NCI-H526 (cell line): ENCODE results near the gene CCR1.
"Not testable (repeated sequence)": the region's sequence is repeated elsewhere in the genome, so short reads cannot be mapped to it uniquely, and the experiment has no call there.

ENCODE experiments used
- DNase-seq, 2 experiments: peaks; one replicate each; lab custom pipeline; 2025; lab: John Stamatoyannopoulos, UW

The CCR1 gene

GRCh38 chr3:46212101-46212500 lies 4.0 kb upstream of the CCR1 start:
- DNase-seq: no peak

GRCh38 chr3:46209746-46210470 lies 1.8 kb upstream of the CCR1 start:
- no peak for DNase-seq

GRCh38 chr3:46209053-46209452 lies 940 bp upstream of the CCR1 start:
- no peak for DNase-seq

- DNase-seq: not testable (repeated sequence)
Observed at GRCh38 chr3:46207514-46207913, 599 bp downstream of the CCR1 start.

- peak in 1 of 2 experiments; percentile 35 for DNase-seq
Observed at GRCh38 chr3:46206282-46207015, 1.7 kb downstream of the CCR1 start.

GRCh38 chr3:46205286-46205960 lies 2.7 kb downstream of the CCR1 start:
- no peak for DNase-seq

- no peak for DNase-seq
Observed at GRCh38 chr3:46203681-46204080, 4.4 kb downstream of the CCR1 start.

- DNase-seq: no peak
Observed at GRCh38 chr3:46202535-46202934, 5.6 kb downstream of the CCR1 start.

GRCh38 chr3:46200790-46201189 lies 7.3 kb downstream of the CCR1 start:
- no peak for DNase-seq

- DNase-seq: no peak
Observed at GRCh38 chr3:46200211-46200610, 7.9 kb downstream of the CCR1 start.

GRCh38 chr3:46196261-46196957 lies 11.7 kb downstream of the CCR1 start:
- DNase-seq: no peak

- no peak for DNase-seq
Observed at GRCh38 chr3:46194868-46195553, 13.1 kb downstream of the CCR1 start.

GRCh38 chr3:46193436-46193835 lies 14.7 kb downstream of the CCR1 start:
- DNase-seq: no peak

- no peak for DNase-seq
Observed at GRCh38 chr3:46192939-46193338, 15.2 kb downstream of the CCR1 start.

- no peak for DNase-seq
Observed at GRCh38 chr3:46191730-46192129, 16.4 kb downstream of the CCR1 start.

GRCh38 chr3:46188708-46189107 lies 19.4 kb downstream of the CCR1 start:
- no peak for DNase-seq

- no peak for DNase-seq
Observed at GRCh38 chr3:46187876-46188275, 20.2 kb downstream of the CCR1 start.

GRCh38 chr3:46187341-46187700 lies 20.8 kb downstream of the CCR1 start:
- no peak for DNase-seq

GRCh38 chr3:46186471-46187340 lies 21.4 kb downstream of the CCR1 start:
- DNase-seq: no peak

GRCh38 chr3:46184469-46184868 lies 23.6 kb downstream of the CCR1 start:
- no peak for DNase-seq

- no peak for DNase-seq
Observed at GRCh38 chr3:46183330-46183729, 24.8 kb downstream of the CCR1 start.
